ENCODE data around the gene PPP1R12B.
"Not testable (repeated sequence)": the region's sequence is repeated elsewhere in the genome, so short reads cannot be mapped to it uniquely, and the experiment has no call there.

PPP1R12B gene

GRCh38 chr1:202638019-202638700 lies 289.7 kb downstream of the PPP1R12B start:
- FAIRE-seq (no peak), DNase-seq (ENCODE audit: insufficient read length) (no peak)
- TF ChIP-seq TAF1 (IDR thresholded peaks at IDR 0.05; ENCODE audit: borderline replicate concordance, low read depth, low read length) (no peak), POLR2AphosphoS5 (IDR thresholded peaks at IDR 0.05; ENCODE audit: low read depth, low read length) (no peak), POLR2A (IDR thresholded peaks at IDR 0.05; ENCODE audit: low read depth, low read length) (no peak)

- not testable (repeated sequence) for FAIRE-seq; DNase-seq (ENCODE audit: insufficient read length)
Measured at GRCh38 chr1:202638701-202639305, 290.3 kb downstream of the PPP1R12B start.

GRCh38 chr1:202639500-202639899 lies 291.0 kb downstream of the PPP1R12B start:
- FAIRE-seq (no peak), DNase-seq (ENCODE audit: insufficient read length) (no peak)
- no peak for TF ChIP-seq POLR2AphosphoS5 (IDR thresholded peaks at IDR 0.05; ENCODE audit: low read depth, low read length)
- TF ChIP-seq POLR2A (IDR thresholded peaks at IDR 0.05; ENCODE audit: low read depth, low read length): no peak
- TF ChIP-seq TAF1 (IDR thresholded peaks at IDR 0.05; ENCODE audit: borderline replicate concordance, low read depth, low read length): no peak

- TF ChIP-seq POLR2A (IDR thresholded peaks at IDR 0.05; ENCODE audit: low read depth, low read length) (no peak), TAF1 (IDR thresholded peaks at IDR 0.05; ENCODE audit: borderline replicate concordance, low read depth, low read length) (no peak), POLR2AphosphoS5 (IDR thresholded peaks at IDR 0.05; ENCODE audit: low read depth, low read length) (no peak)
- FAIRE-seq (no peak), DNase-seq (ENCODE audit: insufficient read length) (no peak)
Measured at GRCh38 chr1:202642212-202642611, 293.7 kb downstream of the PPP1R12B start.

All from GM12892 (cell line).